AG08396 (cell line): ENCODE data around the gene WEE1.
A peak's percentile ranks its signal among the peaks of the same experiment; 100 is the strongest.
"Not testable (repeated sequence)": the region's sequence is repeated elsewhere in the genome, so short reads cannot be mapped to it uniquely, and the experiment has no call there.

Experiments
- DNase-seq: peaks from one replicate; pipeline ENCODE4 v3.0.0; 2012; ENCODE audit warnings: low spot score, mixed read lengths

Gene WEE1

DNA sequence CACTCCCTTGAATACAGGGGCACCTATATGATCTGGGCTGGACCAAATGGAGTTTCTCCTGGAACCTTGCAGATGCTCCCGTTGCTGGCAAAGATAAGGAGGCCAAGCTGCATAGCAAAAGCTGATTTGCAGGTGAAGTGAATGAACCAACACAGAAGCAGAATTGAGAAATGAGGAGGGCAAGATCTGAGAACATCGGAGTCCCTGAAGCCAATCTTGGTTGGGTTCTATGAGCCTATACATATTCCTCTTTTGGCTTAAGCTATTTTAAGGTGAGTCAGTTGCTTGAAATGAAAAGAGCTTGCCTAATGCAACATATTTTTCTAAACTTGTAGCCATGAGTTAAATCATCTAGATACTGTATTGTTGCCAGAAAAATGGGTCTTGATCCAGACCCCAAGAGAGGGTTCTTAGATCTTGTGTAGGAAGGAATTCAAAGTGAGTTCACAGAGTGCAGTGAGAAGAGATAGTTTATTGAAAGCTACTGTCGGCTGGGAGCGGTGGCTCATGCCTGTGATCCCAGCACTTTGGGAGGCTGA, 23.5 kb downstream of the WEE1 start:
- DNase-seq: no peak

DNA sequence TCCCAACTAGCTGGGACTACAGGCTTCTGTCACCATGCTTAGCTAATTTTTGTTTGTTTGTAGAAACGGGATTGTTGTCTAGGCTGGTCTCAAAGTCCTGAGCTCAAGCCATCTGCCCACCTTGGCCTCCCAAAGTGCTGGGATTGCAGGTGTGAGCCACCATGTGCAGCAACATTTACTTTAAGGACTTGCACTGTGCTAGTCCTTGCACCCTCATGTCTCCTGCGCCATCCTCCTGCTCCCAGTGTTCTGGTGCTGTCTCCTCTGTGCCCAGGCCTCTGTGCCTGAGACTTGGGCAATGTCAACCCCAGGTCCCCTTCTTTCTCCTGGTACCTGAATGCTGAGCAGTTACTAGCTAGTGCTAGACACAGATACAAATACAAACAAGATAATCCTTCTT, 26.7 kb downstream of the WEE1 start:
- no peak for DNase-seq

DNA sequence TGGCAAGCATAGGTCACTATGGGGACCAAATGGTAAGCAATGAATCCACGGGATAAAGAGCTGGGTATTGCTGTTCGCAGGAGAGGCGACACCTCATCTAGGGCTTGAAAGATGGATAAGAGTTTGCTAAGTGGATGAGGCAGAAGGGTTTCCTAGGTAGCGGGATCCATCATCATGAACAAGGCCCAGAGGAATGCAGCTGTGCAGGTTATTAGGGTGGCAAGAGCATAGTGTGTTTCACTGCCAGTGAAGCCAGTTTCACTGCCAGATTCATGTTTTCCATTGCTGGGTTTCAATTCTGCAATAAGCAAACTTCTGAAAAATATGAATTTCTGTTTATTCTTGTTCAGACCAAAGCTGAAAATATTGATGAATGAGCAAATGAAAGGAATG, 27.2 kb downstream of the WEE1 start:
- DNase-seq: no peak

DNA sequence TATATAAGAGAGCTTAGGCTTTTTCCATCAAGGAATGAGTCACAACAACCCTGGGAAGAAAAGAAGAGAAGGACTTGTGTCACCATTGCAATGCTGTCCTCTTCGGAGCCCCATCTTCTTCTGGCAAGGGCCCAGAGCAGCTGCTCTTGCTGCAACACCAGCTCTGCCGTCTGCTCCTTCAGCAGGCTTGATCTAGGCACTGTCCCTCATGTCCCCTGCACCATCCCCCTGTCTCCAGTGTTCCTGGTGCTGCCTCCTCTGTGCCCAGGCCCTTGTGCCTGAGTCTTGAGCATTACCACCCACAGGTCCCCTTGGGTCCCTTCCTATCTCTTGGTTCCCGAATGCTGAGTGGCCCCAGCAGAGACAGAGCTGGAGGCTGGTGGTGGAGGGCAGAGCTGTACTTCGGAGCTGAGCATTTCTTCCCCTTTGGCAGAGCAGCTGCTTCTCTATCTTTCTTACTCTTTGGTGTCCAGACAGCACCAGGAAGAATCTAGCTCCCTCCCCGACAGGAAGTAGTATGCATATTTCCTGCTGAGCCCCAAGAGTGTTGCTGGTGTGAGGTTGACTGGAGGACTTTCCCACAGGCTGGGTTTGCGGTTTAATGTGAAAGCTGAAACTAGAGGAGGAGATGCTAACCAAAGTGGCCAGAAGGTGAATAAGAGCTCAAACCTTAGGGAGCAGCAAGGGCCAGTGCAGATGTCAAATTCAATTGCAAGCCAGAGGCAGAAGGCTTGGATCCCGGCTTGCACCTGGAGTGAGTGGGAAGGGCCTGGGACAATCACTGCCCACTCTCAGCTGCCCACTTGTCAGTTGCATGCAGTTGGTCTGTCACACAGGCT, 27.8 kb downstream of the WEE1 start:
- DNase-seq: no peak

DNA sequence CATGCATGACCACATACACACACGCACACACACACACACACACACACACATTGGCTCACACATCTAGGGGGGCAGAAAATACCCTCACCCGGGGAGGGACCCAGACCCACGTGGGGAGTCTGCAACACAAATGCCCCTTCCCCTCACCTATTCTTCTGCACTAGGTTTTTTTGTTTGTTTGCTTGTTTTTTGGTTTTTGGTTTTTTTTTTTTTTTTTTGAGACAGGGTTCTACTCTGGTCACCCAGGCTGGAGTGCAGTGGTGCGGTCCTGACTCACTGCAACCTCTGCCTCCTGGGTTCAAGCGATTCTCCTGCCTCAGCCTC, 28.4 kb downstream of the WEE1 start:
- DNase-seq: no peak

DNA sequence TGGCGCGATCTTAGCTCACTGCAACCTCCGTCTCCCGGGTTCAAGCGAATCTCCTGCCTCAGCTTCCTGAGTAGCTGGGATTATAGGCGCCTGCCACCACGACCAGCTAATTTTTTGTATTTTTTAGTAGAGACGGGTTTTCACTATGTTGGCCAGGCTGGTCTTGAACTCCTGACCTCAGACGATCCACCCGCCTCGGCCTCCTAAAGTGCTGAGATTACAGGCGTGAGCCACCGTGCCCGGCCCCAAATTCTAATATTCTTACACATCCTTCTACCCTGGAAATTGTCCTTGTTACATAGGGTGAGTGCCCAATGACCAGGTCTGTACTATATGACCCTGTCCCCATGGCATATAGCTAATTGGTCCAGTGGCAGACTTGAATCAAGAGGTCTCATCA, 29.7 kb downstream of the WEE1 start:
- not testable (repeated sequence) for DNase-seq

DNA sequence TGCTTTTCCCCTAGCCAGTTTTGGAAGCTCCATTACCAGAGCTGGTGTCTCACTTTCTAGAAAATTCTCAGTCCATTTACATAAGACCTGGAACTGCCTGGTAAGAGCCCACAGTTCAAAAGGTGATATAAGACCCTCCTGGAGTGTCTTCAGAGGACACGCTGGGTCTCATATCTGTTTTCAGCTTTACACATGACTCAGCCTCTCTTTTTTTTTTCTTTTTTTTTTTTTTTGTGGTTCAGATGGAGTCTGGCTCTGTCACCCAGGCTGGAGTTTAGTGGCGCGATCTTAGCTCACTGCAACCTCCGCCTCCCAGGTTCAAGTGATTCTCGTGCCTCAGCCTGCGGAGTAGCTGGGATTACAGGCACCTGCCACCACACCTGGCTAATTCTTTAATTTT, 30.7 kb downstream of the WEE1 start:
- no peak for DNase-seq

DNA sequence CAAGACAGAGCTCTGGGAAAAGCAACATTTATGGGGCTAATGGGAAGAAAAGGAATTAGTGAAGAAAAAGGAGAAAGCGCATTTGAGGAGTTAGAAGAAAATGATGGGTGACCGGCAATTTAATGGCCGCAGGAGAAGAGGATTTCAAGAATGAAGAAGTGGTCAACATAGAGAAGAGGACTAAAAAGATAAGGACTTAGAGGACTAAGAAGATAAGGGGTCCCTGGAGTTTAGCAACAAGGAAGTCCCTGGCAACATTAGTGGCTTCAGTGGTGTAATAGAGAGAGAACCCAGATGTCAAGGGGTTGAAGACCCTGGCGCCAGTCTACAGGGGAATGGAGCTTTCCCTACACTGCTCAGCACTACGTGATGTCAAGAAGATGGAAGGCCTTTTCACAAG, 32.3 kb downstream of the WEE1 start:
- no peak for DNase-seq

DNA sequence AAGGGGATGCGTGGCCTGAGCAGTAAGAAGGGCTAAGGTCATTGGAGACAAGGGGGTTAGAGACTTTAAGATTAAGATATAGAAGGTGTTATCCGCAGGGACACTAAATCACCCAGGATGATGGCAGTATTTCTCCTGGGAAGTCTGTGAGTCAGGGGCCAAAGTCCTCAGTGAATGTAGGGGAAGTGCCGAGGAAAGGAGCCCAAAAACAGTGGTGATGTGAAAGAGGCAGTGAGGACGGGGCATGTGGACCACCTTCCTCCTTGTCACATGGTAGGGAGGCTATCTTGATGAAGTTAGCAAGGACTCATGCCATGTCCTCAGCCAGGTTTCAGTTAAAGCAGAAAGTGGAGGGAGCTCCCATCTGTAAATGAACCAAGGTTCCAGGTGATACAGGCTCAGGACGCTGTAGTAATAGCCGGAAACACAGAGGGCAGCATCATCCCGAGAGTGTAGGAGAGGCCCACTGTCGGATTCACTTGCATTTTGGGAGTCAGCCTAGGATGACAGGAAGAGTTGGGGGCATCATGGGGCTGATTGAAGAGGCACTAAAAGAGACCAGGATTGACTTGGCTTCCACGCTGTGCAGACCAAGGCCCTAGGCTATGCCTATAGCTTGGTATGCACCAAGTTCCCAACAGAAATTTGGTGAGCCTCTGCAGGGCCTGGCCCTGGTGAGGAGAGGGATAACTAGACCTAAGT, 33.5 kb downstream of the WEE1 start:
- DNase-seq: no peak

DNA sequence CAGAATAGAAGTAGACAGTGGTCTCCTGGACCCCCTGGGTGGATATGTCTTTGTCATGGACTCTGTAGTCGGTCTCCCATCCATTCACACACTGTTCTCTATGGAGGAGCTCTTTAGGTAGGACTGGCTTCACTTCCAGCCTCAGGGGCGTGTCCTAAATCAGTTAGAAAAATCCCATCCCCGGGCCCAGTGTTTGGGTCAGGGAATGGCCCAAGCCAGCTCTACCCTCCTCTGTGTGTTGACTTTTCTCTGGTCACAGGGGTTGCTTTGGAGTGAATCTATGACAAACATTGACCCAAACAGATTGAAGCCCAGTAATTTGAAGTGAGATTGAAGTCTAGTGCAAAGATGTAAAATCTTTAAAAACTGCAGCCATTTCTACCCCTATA, 34.0 kb downstream of the WEE1 start:
- no peak for DNase-seq

DNA sequence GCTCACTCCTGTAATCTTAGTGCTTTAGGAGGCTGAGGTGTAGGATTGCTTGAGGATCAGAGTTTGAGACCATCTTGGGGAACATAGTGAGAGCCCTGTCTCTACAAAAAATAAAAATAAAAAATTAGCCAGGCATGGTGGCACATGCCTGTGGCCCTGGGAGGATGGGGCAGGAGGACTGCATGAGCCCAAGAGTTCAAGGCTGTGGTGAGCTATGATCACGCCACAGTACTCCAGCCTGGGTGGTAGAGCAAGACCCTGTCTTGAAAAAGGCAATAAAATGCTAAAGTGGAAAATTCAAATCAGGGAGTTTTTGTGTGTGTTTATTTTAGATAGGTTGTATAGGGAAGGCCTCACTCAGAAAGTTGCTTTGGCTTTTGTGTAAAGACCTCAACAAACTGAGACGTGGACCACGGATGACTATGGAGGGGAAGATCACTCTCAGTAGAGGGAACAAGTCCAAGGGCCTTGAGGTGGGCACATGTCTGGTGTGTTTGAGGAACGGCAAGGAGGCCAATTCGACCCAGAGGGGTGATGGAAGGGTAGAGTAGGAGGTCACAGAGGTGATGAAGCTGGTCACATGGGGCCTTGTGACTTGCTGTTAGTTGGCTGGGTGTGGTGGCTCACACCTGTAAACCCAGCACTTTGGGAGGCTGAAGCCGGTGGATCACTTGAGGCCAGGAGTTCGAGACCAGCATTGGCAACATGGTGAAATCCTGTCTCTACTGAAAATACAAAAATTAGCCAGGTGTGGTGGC, 35.7 kb downstream of the WEE1 start:
- no peak for DNase-seq

DNA sequence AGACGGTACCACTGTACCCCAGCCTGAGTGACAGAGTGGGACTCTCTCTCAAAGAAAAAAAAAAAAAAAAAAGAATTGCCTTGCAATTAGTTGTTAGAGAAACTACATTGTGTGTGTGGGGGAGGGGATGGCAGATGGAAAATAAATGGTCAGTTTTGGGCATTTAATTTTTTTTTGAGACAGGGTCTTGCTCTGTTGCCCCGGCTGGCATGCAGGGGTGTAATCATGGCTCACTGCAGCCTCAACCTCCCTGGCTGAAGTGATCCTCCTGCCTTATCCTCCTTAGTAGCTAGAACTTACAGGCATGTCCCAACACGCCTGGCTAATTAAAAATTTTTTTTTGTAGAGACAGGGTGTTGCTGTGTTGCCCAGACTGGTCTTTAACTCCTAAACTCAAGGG, 36.4 kb downstream of the WEE1 start:
- DNase-seq: no peak

DNA sequence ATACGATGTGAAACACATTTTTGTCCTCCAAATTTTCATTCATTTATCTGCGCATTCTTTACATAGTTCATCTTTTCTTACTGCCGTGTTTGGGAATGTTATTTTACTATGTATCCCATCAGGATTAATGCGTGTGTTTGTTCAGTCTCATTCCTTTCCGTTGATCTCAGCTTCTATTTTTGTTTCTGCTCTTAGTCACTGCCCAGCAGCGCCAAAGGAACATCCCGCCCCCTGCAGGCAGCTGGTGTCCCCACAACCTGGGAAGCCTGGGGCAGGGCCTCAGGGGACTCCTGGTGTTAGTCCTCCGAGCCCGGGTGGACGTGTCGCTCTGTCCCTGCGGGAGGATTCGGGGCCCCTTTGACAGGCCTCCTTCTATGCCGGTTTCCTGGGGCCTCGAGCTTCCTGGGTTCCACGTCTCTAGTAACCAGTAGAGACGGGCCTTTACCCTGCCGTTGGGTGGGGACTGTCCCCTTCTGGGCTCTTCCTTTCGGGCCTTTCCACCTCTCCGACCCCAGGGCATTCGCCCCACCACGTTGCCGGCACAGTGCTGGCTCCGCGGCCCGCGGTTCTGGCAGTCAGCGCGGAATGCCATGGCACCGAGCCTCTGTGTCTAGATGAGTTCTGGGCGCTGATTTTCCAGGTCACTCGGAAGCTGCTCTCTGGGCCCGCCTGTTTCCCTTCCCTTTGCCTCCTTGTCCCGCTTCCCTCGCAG, 39.8 kb downstream of the WEE1 start:
- DNase-seq: peak; percentile 94

DNA sequence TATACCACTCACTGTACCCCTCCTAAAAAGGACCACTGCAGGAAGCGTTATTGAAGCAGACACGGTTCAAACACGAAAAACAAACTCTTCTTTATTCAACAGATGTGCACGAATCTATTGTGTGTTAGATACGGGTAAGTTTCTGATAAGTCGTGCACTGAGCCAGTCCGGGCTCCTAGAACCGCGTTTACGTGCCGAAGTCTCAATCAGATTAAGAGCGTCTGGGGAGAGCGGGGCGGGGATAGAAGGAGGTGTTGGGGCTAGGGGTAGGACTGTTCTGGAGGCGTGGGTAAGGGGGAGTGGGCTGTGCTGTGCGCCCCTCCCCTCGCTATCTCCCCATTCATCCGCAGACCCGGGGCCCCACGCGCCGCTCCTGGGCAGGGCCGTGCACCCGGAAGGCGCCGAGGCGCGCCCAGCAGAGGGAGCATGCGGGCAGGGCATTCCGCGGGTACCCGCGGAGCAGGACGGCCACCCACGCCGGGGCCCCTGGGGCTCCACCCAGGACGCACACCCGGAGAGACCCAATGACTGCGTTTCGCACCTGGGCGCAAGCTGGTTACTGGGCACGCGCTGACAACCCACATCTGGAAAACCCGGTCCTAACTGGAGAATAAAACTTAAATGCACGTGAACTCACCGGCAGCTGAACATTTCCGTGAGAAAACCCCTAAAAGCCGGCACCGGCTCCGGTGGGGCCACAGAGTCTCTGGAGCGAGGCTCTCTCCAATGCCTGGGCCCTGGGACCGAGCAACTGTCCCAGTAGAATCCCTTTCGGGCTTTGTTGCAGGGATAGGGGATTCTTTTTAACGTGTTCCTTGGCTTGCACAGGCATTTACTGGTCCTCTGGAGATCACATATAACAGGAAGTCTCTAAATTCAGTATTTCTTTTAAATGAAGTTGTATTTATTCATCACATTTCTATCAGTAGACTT, 40.6 kb downstream of the WEE1 start:
- DNase-seq: peak; percentile 87

DNA sequence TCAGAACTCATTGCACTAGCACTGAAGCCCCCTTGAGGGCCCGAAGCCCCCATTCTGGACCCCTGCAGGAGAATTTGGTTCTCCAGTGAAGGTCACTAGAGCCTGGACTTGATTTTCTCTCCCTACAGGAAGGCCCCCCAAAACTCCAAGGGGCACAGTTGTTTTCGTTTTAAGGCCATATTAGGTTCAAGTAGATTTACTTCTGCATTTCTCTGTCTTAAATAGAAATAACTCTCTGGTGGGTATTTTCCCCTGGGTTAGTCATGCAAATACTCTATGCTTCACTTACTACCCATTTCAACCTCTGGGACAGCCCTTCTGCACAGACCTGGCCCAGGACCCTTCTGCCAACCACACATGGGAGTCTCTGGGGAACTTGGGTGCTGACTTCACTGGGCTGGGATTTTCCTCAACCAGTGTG, 41.6 kb downstream of the WEE1 start:
- no peak for DNase-seq

DNA sequence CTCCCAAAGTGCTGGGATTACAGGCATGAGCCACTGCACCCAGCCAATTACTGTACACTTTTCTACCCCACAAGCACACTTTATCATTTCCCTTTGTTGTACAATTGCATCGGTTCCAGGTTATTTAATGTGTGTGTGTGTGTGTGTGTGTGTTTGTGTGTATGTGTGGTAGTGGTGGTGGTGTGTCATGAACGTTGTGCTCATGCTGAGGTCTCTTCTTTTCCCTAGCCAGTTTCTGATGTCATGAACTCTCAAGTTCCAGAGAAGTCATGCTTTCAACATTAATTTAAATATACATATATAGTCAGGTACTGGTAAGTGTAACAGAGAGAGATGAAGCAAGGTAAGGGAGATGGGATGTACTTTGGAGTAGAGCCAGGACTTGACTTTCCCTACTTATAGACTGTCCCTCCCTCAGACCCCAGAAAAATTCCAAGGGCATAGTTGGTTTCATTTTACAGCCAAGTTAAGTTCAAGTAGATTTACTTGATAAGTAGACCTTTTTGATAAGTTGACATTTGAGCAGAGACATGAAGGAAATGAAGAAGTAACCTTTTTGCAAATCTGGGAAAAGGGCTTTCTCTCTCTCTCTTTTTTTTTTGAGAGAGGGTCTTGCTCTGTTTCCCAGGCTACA, 42.7 kb downstream of the WEE1 start:
- DNase-seq: no peak

DNA sequence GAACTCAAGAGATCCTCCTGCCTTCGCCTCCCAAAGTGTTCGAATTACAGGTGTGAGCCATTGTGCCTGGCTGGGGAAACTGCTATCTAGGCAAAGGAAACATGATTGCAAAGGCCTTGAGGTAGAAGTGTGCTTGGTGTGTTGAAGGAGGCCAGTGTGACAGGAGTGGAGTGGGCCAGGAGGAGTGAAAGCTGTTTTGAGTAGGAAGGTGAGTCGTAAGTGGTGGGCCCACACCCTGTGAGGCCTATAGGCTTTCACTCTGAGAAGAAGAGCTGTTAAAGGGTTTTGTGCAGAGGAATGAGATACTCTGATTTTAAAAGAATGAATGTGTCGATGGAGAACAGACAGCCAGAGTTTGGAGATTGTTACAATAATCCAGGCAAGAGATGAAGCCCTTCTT, 43.4 kb downstream of the WEE1 start:
- no peak for DNase-seq

DNA sequence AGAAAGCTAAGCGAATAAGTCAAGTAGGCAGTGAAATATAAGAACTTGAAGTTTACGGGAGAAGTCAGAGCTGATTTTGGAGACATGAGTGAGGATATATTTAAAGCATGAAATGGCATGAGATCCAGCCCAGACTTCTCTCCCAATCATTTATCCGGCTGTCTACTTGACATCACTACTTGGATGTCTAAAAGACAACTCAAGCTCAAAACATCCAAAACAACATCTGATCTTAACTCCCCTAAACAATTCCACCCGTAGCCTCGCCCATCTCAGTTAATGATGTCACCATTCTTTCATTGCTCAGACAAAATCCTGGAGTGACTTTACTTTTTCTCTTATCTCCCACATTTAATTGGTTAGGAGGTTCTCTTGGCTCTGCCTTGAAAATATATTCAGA, 44.5 kb downstream of the WEE1 start:
- peak; percentile 79 for DNase-seq

DNA sequence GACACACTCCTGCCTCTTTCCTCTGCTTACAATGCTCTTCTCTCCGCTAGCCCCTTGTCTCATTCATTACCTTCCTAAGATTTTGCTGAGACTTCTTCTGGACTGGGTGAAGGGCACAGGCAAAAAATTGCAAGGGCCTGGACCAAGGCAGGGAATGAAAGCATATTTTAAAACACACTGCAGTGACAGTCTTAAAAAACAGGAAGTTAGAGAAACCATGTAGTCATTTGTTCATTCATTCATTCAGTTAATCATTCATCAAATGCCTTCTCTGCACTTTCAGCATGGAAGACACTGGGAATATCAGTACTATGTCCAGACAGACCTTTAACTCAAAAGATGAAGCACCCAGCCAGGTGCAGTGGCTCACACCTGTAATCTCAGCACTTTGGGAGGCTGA, 45.5 kb downstream of the WEE1 start:
- DNase-seq: no peak

DNA sequence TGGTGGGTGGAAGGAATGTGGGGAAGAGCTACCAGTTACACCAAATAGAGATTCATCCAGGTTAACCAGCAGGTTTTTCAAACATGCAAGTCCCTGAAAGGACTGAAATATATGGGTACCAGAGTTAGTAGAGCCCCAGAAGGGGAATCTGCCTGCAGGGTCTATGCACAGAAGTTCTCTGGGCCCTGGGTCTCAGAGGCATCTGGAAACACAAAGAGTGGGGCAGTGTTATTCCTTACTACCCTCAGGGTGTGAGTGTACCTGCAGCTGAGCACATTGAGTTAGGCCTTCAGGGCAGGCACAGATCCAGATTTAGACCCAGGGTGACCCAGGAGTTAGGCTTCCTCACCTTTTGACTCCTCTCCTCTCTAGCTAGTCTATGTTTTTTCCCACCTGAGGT, 46.5 kb downstream of the WEE1 start:
- DNase-seq: no peak

DNA sequence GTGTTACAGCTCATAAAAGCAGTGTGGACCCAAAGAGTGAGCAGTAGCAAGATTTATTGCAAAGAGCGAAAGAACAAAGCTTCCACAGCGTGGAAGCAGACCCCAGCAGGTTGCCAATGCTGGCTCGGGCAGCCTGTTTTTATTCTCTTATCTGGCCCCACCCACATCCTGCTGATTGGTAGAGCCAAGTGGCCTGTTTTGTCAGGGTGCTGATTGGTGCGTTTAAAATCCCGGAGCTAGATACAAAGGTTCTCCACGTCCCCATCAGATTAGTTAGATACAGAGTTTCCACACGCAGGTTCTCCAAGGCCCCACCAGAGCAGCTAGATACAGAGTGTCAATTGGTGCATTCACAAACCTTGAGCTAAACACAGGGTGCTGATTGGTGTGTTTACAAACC, 48.9 kb downstream of the WEE1 start:
- DNase-seq: not testable (repeated sequence)
